ENCODE results near the gene EAF2. TPM values are rescaled to one million over a fixed set of nuclear protein-coding genes. Genes with fewer than 3 reads are reported as not detected.

Gene EAF2
- total and polyA plus RNA-seq, 4 donors: 4.8 to 16.5 (median 9.8) TPM

- no peak for TF ChIP-seq CTCF (IDR thresholded peaks at IDR 0.05; ENCODE audit: control extremely low read depth, extremely low read depth)
- Histone ChIP-seq H3K27ac (ENCODE audit: low read depth in 1 of 2, low read length in 1 of 2) (no peak overlapping the region), H3K4me3 (no peak overlapping the region), H3K27me3 (ENCODE audit: control insufficient read depth in 3 of 3, insufficient read depth in 3 of 3, low read length in 2 of 3) (no peaks in the 10 kb centered on the region), H3K4me1 (ENCODE audit: control insufficient read depth in 5 of 5, insufficient read depth in 5 of 5, low read length in 5 of 5) (no peaks in the 10 kb centered on the region), H3K36me3 (ENCODE audit: control insufficient read depth in 4 of 4, insufficient read depth in 4 of 4, low read length in 4 of 4) (peaks cover 0 to 2% (median 0%) of the 10 kb centered on the region in 4 donors), H3K9ac (ENCODE audit: insufficient read depth in 1 of 2, low read length in 2 of 2) (no peak overlapping the region), H3K9me3 (ENCODE audit: control insufficient read depth in 4 of 4, insufficient read depth in 3 of 4, low read length in 3 of 4) (peaks cover 0 to 4% (median 0%) of the 10 kb centered on the region in 4 donors)
- ATAC-seq (ENCODE audit: insufficient read depth, low FRiP score): no peak
- no peak for DNase-seq
Observed at GRCh38 chr3:121863801-121864200, 28.8 kb downstream of the EAF2 start.

GRCh38 chr3:121869736-121870135 lies 34.7 kb downstream of the EAF2 start:
- Histone ChIP-seq H3K36me3 (ENCODE audit: control insufficient read depth in 4 of 4, insufficient read depth in 4 of 4, low read length in 4 of 4) (no peaks in the 10 kb centered on the region), H3K4me1 (ENCODE audit: control insufficient read depth in 5 of 5, insufficient read depth in 5 of 5, low read length in 5 of 5) (no peaks in the 10 kb centered on the region), H3K27me3 (ENCODE audit: control insufficient read depth in 3 of 3, insufficient read depth in 3 of 3, low read length in 2 of 3) (no peaks in the 10 kb centered on the region), H3K9ac (ENCODE audit: insufficient read depth in 1 of 2, low read length in 2 of 2) (no peak overlapping the region), H3K4me3 (no peak overlapping the region), H3K9me3 (ENCODE audit: control insufficient read depth in 4 of 4, insufficient read depth in 3 of 4, low read length in 3 of 4) (no peaks in the 10 kb centered on the region), H3K27ac (ENCODE audit: low read depth in 1 of 2, low read length in 1 of 2) (no peak overlapping the region)
- WGBS, 2 donors: 62 to 79% methylated on average over 2 of the region's 2 CpGs
- ATAC-seq (ENCODE audit: insufficient read depth, low FRiP score) (no peak), DNase-seq (no peak)
- no peak for TF ChIP-seq CTCF (IDR thresholded peaks at IDR 0.05; ENCODE audit: control extremely low read depth, extremely low read depth)

DNA sequence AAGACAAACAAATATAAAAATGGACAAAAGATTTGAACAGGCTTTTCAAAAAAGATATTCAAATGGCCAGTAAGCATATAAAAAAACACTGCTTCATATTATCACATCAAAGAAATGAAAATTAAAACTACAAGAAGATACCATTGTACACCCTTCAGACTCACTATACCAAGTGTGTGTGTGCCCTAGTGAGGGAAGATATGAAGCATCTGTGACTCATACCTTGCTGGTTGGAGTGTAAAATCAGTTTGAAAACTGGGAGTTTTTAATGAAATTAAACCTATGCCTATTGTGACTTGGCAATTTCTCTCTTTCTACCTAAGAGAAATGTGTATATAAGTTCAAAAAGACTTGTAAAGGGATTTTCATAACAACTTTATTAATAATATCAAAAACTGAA lies 35.7 kb downstream of the EAF2 start:
- ATAC-seq (ENCODE audit: insufficient read depth, low FRiP score): no peak
- H3K4me1 ChIP-seq (ENCODE audit: control insufficient read depth in 5 of 5, insufficient read depth in 5 of 5, low read length in 5 of 5): no peaks in the 10 kb centered on the region

More for the DNA sequence above, 35.7 kb downstream of the EAF2 start:
- H3K4me3 ChIP-seq: no peak overlapping the region
- no peak overlapping the region for H3K27ac ChIP-seq (ENCODE audit: low read depth in 1 of 2, low read length in 1 of 2)
- no peaks in the 10 kb centered on the region for H3K27me3 ChIP-seq (ENCODE audit: control insufficient read depth in 3 of 3, insufficient read depth in 3 of 3, low read length in 2 of 3)
- H3K36me3 ChIP-seq (ENCODE audit: control insufficient read depth in 4 of 4, insufficient read depth in 4 of 4, low read length in 4 of 4): no peaks in the 10 kb centered on the region
- no peak overlapping the region for H3K9ac ChIP-seq (ENCODE audit: insufficient read depth in 1 of 2, low read length in 2 of 2)
- TF ChIP-seq CTCF (IDR thresholded peaks at IDR 0.05; ENCODE audit: control extremely low read depth, extremely low read depth): no peak
- no peaks in the 10 kb centered on the region for H3K9me3 ChIP-seq (ENCODE audit: control insufficient read depth in 4 of 4, insufficient read depth in 3 of 4, low read length in 3 of 4)
- DNase-seq: no peak
